ENCODE measurements around the gene C10orf90.

- TF ChIP-seq CTCF (IDR thresholded peaks at IDR 0.05): no peak
- TF ChIP-seq POLR2A (IDR thresholded peaks at IDR 0.05): no peak
Observed at GRCh38 chr10:126398924-126399323, 271.6 kb downstream of the C10orf90 start.
